Measurements from ENCODE around the gene SLC2A11. TPM values are rescaled to one million over a fixed set of nuclear protein-coding genes. Genes with fewer than 3 reads are reported as not detected.

Gene SLC2A11
- total and polyA plus RNA-seq, 5 donors = 12.0 to 27.2 (median 21.6) TPM

- H3K27me3 ChIP-seq (ENCODE audit: control insufficient read depth, insufficient read depth) = no peaks in the 10 kb centered on the region
- peaks cover 9% of the 10 kb centered on the region for H3K4me1 ChIP-seq (ENCODE audit: control insufficient read depth, insufficient read depth, low read length)
- intact Hi-C loops (cut with DNase I) = no loop called here
- ATAC-seq (no peak), DNase-seq (peak in 1 of 3 donors; percentile 49)
- H3K9me3 ChIP-seq (ENCODE audit: control insufficient read depth, low read length) = no peaks in the 10 kb centered on the region
- 78% methylated on average over 16 of the region's 16 CpGs for WGBS
- peak overlapping the region; percentile 63 for H3K27ac ChIP-seq (ENCODE audit: low read length)
- no peak overlapping the region for H3K4me3 ChIP-seq (ENCODE audit: low read length)
These were observed 24.5 kb upstream of the SLC2A11 start for GRCh38 chr22:23833017-23833751.

- Histone ChIP-seq H3K9me3 (ENCODE audit: control insufficient read depth, low read length) (no peaks in the 10 kb centered on the region), H3K27ac (ENCODE audit: low read length) (peak overlapping the region; percentile 63), H3K4me1 (ENCODE audit: control insufficient read depth, insufficient read depth, low read length) (peaks cover 9% of the 10 kb centered on the region), H3K4me3 (ENCODE audit: low read length) (no peak overlapping the region), H3K27me3 (ENCODE audit: control insufficient read depth, insufficient read depth) (no peaks in the 10 kb centered on the region)
- 68% methylated on average over 13 of the region's 13 CpGs for WGBS
- DNase-seq (peak in 1 of 3 donors; percentile 71), ATAC-seq (no peak)
- intact Hi-C loops (cut with DNase I) = no loop called here
These were observed 23.8 kb upstream of the SLC2A11 start for GRCh38 chr22:23833911-23834317.

- Histone ChIP-seq H3K4me1 (ENCODE audit: control insufficient read depth, insufficient read depth, low read length) (peaks cover 6% of the 10 kb centered on the region), H3K4me3 (ENCODE audit: low read length) (no peak overlapping the region), H3K27me3 (ENCODE audit: control insufficient read depth, insufficient read depth) (no peaks in the 10 kb centered on the region), H3K27ac (ENCODE audit: low read length) (peak overlapping the region; percentile 76), H3K9me3 (ENCODE audit: control insufficient read depth, low read length) (no peaks in the 10 kb centered on the region)
- ATAC-seq (no peak), DNase-seq (no peak)
- 90% methylated on average over 3 of the region's 3 CpGs for WGBS
- intact Hi-C loops (cut with DNase I) = no loop called here
These were observed 23.3 kb upstream of the SLC2A11 start for GRCh38 chr22:23834406-23834792.

DNA sequence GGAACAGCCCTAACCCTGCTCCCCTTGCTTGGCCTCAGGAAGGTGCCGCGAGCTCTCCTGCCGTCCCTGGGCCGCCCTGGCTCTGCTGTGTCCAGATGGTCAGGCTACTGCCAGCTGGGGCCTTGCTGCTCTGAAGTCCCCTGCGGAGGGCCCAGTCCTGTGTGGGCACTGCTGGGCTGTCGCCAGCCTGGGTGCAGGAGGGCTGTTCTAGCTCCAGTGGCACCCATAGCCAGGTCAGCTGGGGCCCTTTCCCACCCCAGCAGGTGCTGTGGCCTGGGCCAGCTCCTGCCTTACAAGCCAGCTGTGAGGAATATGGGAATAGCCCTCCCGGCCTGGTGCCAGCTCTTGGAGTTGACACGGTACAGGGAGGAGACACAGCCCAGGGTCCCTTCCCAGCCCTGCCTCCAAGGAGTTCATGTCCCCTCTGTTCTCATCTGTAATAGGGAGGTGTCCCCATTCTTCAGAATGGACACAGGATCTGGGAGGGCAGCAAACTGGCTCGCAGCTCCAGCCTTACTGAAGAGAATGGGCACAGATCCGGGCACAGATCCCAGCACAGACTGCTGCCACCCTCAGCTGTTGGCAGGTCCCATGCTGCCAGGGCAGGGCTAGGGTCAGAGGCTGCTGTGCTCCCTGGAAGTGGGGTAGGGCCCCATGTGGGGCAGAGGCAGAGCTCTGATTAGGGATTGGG, 22.7 kb upstream of the SLC2A11 start:
- Histone ChIP-seq H3K4me3 (ENCODE audit: low read length) (no peak overlapping the region), H3K4me1 (ENCODE audit: control insufficient read depth, insufficient read depth, low read length) (peaks cover 6% of the 10 kb centered on the region), H3K9me3 (ENCODE audit: control insufficient read depth, low read length) (no peaks in the 10 kb centered on the region), H3K27me3 (ENCODE audit: control insufficient read depth, insufficient read depth) (no peaks in the 10 kb centered on the region), H3K27ac (ENCODE audit: low read length) (peak overlapping the region; percentile 76)
- ATAC-seq (peak; percentile 43 to 71), DNase-seq (peak; percentile 61 to 88 (median 83))
- intact Hi-C loops (cut with DNase I) = no loop called here
- 62% methylated on average over 10 of the region's 10 CpGs for WGBS

- peak in 1 of 3 donors; percentile 75 for DNase-seq
- Histone ChIP-seq H3K4me3 (ENCODE audit: low read length) (no peak overlapping the region), H3K27ac (ENCODE audit: low read length) (peak overlapping the region; percentile 76), H3K9me3 (ENCODE audit: control insufficient read depth, low read length) (no peaks in the 10 kb centered on the region), H3K27me3 (ENCODE audit: control insufficient read depth, insufficient read depth) (no peaks in the 10 kb centered on the region), H3K4me1 (ENCODE audit: control insufficient read depth, insufficient read depth, low read length) (peaks cover 6% of the 10 kb centered on the region)
- peak; percentile 26 to 46 for ATAC-seq
- intact Hi-C loops (cut with DNase I) = no loop called here
- 55% methylated on average over 11 of the region's 11 CpGs for WGBS
These were observed 22.1 kb upstream of the SLC2A11 start for GRCh38 chr22:23835484-23836144.

GRCh38 chr22:23836281-23836680, 21.4 kb upstream of the SLC2A11 start:
- Histone ChIP-seq H3K27ac (ENCODE audit: low read length) (peak overlapping the region; percentile 76), H3K4me3 (ENCODE audit: low read length) (no peak overlapping the region), H3K9me3 (ENCODE audit: control insufficient read depth, low read length) (no peaks in the 10 kb centered on the region), H3K27me3 (ENCODE audit: control insufficient read depth, insufficient read depth) (no peaks in the 10 kb centered on the region), H3K4me1 (ENCODE audit: control insufficient read depth, insufficient read depth, low read length) (peaks cover 6% of the 10 kb centered on the region)
- ATAC-seq = no peak
- peak in 1 of 3 donors; percentile 46 for DNase-seq
- WGBS = 66% methylated on average over 5 of the region's 5 CpGs
- intact Hi-C loops (cut with DNase I) = no loop called here

- Histone ChIP-seq H3K4me3 (ENCODE audit: low read length) (no peak overlapping the region), H3K4me1 (ENCODE audit: control insufficient read depth, insufficient read depth, low read length) (peaks cover 6% of the 10 kb centered on the region), H3K27me3 (ENCODE audit: control insufficient read depth, insufficient read depth) (no peaks in the 10 kb centered on the region), H3K9me3 (ENCODE audit: control insufficient read depth, low read length) (no peaks in the 10 kb centered on the region), H3K27ac (ENCODE audit: low read length) (peak overlapping the region; percentile 76)
- DNase-seq (peak in 1 of 3 donors; percentile 59), ATAC-seq (no peak)
- WGBS = 76% methylated on average over 12 of the region's 12 CpGs
- intact Hi-C loops (cut with DNase I) = no loop called here
These were observed 20.8 kb upstream of the SLC2A11 start for GRCh38 chr22:23836692-23837495.

- no peak for ATAC-seq
These were observed 20.2 kb upstream of the SLC2A11 start for GRCh38 chr22:23837496-23837859.

DNA sequence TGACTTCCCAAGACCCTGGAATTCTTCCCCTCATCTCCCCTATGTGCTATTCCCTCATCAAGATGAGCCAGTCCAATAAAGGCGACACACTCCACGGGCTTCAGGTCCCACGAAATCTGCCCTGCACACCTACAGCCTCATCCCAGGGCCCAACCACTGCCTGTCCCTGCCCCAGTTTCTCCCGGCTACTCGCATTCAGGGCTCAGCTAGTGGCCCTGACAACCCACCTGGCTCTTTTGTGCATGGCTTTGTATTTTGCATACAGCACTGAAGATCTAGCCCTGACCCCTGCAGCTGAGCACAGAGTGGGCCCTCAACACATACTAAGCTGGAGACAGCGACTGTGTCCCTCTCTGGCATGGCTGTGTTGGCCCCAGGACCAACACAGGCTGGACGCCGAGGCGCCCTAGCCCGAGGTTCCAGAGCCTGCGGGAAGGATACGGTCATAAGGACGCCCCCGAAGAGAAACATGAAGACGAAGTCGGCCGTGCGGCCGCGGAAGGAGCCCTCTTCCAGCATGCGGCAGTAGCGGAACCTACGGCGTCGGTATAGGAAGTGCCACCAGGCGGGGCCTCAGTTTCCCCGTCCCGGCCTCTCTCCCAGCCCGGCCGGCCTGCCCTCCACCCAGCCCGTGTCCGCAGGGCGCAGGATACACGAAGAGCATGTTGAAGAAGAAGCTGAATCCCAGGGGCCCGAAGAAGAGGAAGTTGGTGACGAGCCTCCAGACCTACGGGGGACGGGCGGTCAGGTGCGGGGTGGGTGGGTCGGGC, 19.6 kb upstream of the SLC2A11 start:
- no peaks in the 10 kb centered on the region for H3K9me3 ChIP-seq (ENCODE audit: control insufficient read depth, low read length)
- ATAC-seq (no peak), DNase-seq (peak in 2 of 3 donors; percentile 56 to 67)
- no peak overlapping the region for H3K27ac ChIP-seq (ENCODE audit: low read length)
- H3K27me3 ChIP-seq (ENCODE audit: control insufficient read depth, insufficient read depth) = no peaks in the 10 kb centered on the region
- H3K4me1 ChIP-seq (ENCODE audit: control insufficient read depth, insufficient read depth, low read length) = peaks cover 4% of the 10 kb centered on the region
- peak overlapping the region; percentile 6 for H3K4me3 ChIP-seq (ENCODE audit: low read length)
- intact Hi-C loops (cut with DNase I) = no loop called here
- WGBS = 36% methylated on average over 41 of the region's 41 CpGs

More at GRCh38 chr22:23837496-23837859, 20.2 kb upstream of the SLC2A11 start:
- Histone ChIP-seq H3K27ac (ENCODE audit: low read length) (peak overlapping the region; percentile 14), H3K9me3 (ENCODE audit: control insufficient read depth, low read length) (no peaks in the 10 kb centered on the region), H3K4me1 (ENCODE audit: control insufficient read depth, insufficient read depth, low read length) (peaks cover 6% of the 10 kb centered on the region), H3K27me3 (ENCODE audit: control insufficient read depth, insufficient read depth) (no peaks in the 10 kb centered on the region), H3K4me3 (ENCODE audit: low read length) (no peak overlapping the region)
- 84% methylated on average over 12 of the region's 12 CpGs for WGBS
- intact Hi-C loops (cut with DNase I) = no loop called here
- DNase-seq = peak in 1 of 3 donors; percentile 67

All from right cardiac atrium (tissue), 5 donors.